ENCODE data around the gene COLGALT1.
"Not testable (repeated sequence)": the region's sequence is repeated elsewhere in the genome, so short reads cannot be mapped to it uniquely, and the experiment has no call there.

Gene COLGALT1

DNA sequence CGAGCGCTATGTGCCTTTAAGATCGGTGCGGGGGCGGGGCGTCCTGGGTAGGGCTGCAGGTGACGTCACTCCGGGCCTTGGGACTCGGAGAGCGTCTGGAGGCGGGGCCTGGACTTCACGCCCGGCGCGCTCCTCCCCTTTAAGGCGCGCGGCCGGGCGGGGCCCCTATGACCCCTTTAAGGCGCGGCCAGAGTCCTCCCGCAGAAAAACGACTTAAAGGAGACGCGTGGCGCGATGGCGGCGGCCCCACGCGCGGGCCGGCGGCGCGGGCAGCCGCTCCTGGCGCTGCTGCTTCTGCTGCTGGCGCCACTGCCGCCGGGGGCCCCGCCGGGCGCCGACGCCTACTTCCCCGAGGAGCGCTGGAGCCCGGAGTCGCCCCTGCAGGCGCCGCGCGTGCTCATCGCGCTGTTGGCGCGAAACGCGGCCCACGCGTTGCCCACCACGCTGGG lies at the start of gene COLGALT1:
Gene COLGALT1 (plus strand): TSS at position 170 of the 449 bp plus-strand sequence. CDS start 65 bp downstream, at position 235.
- Mint-ChIP-seq H3K27ac (peak within 1 kb of the TSS; percentile 76), H3K4me3 (peak within 1 kb of the TSS; percentile 84), H3K27me3 (no peaks in the 10 kb centered on the region), H3K36me3 (ENCODE audit: low read depth) (peaks cover 25% of the 10 kb centered on the region), H3K4me1 (peaks cover 12% of the 10 kb centered on the region), H3K9me3 (no peaks in the 10 kb centered on the region)
- ATAC-seq (peak; percentile 92), DNase-seq (peak; percentile 99)

DNA sequence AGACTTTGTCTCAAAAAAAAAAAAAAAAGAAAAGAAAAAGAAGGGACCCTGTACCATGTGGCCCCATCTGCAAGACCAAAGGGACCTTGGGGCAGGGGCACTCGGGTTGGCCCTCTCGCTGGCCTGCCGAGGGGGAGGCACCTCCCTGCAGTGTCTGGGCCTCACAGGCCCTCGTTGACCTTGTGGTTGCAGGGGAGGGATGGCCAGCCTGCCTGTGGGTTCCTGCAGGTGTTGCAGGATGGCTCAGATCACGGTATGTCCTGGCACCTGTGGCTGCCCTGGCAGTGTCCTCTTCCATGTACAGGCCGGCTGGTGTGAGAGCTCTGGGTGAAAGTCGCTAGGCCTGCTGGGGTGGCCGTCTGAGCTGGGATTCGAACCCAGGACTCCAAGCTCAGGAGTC lies 48.7 kb upstream of the COLGALT1 start:
- no peaks in the 10 kb centered on the region for H3K27me3 Mint-ChIP-seq
- H3K4me1 Mint-ChIP-seq = peaks cover 35% of the 10 kb centered on the region
- no peak for DNase-seq
- no peak overlapping the region for H3K4me3 Mint-ChIP-seq
- no peaks in the 10 kb centered on the region for H3K9me3 Mint-ChIP-seq
- H3K36me3 Mint-ChIP-seq (ENCODE audit: low read depth) = peaks cover 22% of the 10 kb centered on the region
- no peak overlapping the region for H3K27ac Mint-ChIP-seq
- no peak for ATAC-seq

DNA sequence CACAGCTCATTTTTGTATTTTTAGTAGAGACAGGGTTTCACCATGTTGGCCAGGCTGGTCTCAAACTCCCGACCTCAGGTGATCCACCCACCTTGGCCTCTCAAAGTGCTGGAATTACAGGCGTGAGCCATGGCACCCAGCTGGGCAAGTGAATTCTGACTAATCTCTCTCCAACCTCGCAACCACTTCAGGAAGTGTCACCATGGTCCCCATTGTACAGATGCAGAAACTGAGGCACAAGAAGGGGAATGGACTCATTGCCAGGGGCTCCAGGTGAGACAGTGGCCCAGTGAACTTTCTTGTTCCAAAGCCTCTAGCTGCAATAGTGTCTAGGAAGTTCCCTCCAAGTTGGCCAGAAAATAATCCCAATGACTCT lies 46.9 kb upstream of the COLGALT1 start:
- not testable (repeated sequence) for H3K9me3 Mint-ChIP-seq, H3K4me3 Mint-ChIP-seq, H3K27me3 Mint-ChIP-seq, ATAC-seq, DNase-seq
- peaks cover 22% of the 10 kb centered on the region for H3K36me3 Mint-ChIP-seq (ENCODE audit: low read depth)
- H3K27ac Mint-ChIP-seq = peak overlapping the region; percentile 73
- peaks cover 43% of the 10 kb centered on the region for H3K4me1 Mint-ChIP-seq

GRCh38 chr19:17510220-17510993 lies 45.0 kb upstream of the COLGALT1 start:
- peaks cover 22% of the 10 kb centered on the region for H3K36me3 Mint-ChIP-seq (ENCODE audit: low read depth)
- no peak for DNase-seq
- peak overlapping the region; percentile 99 for H3K4me3 Mint-ChIP-seq

GRCh38 chr19:17511724-17512573 lies 43.5 kb upstream of the COLGALT1 start:
- DNase-seq = peak; percentile 89
- ATAC-seq = peak; percentile 64
- Mint-ChIP-seq H3K27me3 (no peaks in the 10 kb centered on the region), H3K9me3 (no peaks in the 10 kb centered on the region), H3K27ac (peak overlapping the region; percentile 99), H3K36me3 (ENCODE audit: low read depth) (peaks cover 28% of the 10 kb centered on the region), H3K4me3 (peak overlapping the region; percentile 99), H3K4me1 (peaks cover 43% of the 10 kb centered on the region)

More at GRCh38 chr19:17510220-17510993, 45.0 kb upstream of the COLGALT1 start:
- Mint-ChIP-seq H3K4me1 (peaks cover 43% of the 10 kb centered on the region), H3K27ac (peak overlapping the region; percentile 99), H3K27me3 (no peaks in the 10 kb centered on the region), H3K9me3 (no peaks in the 10 kb centered on the region)
- ATAC-seq = no peak

DNA sequence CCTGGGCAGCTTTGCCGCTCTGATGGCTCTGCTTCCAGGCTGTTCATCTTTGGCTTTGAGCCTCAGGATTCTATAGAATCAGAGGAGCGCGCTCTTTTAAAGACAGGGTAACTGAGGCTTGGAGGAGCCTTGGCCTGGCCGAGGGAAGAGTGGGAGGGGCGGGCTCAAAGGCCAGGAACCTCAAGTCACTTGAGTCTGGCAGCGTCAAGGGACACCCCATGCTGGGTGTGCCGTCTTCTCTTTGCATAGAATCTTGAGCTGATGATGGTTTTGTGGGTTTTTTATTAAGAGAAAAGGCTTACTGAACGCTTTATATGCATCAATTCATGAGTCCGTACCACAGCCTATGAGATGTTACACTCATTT lies 42.9 kb upstream of the COLGALT1 start:
- DNase-seq = no peak
- Mint-ChIP-seq H3K4me1 (peaks cover 42% of the 10 kb centered on the region), H3K4me3 (peak overlapping the region; percentile 99), H3K9me3 (no peaks in the 10 kb centered on the region), H3K36me3 (ENCODE audit: low read depth) (peaks cover 34% of the 10 kb centered on the region), H3K27ac (peak overlapping the region; percentile 87), H3K27me3 (no peaks in the 10 kb centered on the region)
- no peak for ATAC-seq

- Mint-ChIP-seq H3K4me1 (peaks cover 17% of the 10 kb centered on the region), H3K9me3 (no peaks in the 10 kb centered on the region), H3K36me3 (ENCODE audit: low read depth) (peaks cover 26% of the 10 kb centered on the region), H3K27me3 (no peaks in the 10 kb centered on the region), H3K27ac (no peak overlapping the region), H3K4me3 (no peak overlapping the region)
- ATAC-seq (no peak), DNase-seq (no peak)
Observed at GRCh38 chr19:17515408-17516149, 39.9 kb upstream of the COLGALT1 start.

DNA sequence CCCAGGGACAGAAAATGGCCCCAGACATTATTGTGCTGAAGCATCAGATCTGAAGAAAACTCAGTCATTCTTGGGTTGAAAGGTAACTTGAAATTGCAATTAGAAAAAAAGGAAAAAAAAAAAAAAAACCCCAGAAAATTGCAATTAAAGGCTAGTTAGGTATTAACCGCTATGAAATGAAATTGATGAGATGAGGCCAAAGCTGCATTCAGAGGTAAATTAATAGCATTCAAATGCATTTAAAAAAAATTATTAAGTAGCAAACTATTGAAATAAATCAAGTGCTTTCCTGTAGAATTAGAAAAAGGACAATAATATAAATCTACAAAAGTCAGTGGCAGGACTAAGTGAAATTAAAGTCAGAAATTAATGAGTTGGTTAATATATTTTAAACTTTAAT lies 37.6 kb upstream of the COLGALT1 start:
- DNase-seq = no peak
- H3K36me3 Mint-ChIP-seq (ENCODE audit: low read depth) = peaks cover 24% of the 10 kb centered on the region
- peaks cover 9% of the 10 kb centered on the region for H3K4me1 Mint-ChIP-seq
- ATAC-seq = no peak
- no peak overlapping the region for H3K4me3 Mint-ChIP-seq
- no peak overlapping the region for H3K27ac Mint-ChIP-seq
- no peaks in the 10 kb centered on the region for H3K27me3 Mint-ChIP-seq
- no peaks in the 10 kb centered on the region for H3K9me3 Mint-ChIP-seq

- Mint-ChIP-seq H3K4me1 (peaks cover 15% of the 10 kb centered on the region), H3K36me3 (ENCODE audit: low read depth) (peaks cover 27% of the 10 kb centered on the region)
- not testable (repeated sequence) for H3K27me3 Mint-ChIP-seq, H3K27ac Mint-ChIP-seq, ATAC-seq, H3K4me3 Mint-ChIP-seq, H3K9me3 Mint-ChIP-seq, DNase-seq
Observed at GRCh38 chr19:17518654-17519053, 36.8 kb upstream of the COLGALT1 start.

- peaks cover 26% of the 10 kb centered on the region for H3K4me1 Mint-ChIP-seq
- no peak overlapping the region for H3K4me3 Mint-ChIP-seq
- H3K9me3 Mint-ChIP-seq = no peaks in the 10 kb centered on the region
- no peak for ATAC-seq
- no peaks in the 10 kb centered on the region for H3K27me3 Mint-ChIP-seq
- no peak for DNase-seq
- no peak overlapping the region for H3K27ac Mint-ChIP-seq
- H3K36me3 Mint-ChIP-seq (ENCODE audit: low read depth) = peaks cover 27% of the 10 kb centered on the region
Observed at GRCh38 chr19:17519967-17520366, 35.5 kb upstream of the COLGALT1 start.

DNA sequence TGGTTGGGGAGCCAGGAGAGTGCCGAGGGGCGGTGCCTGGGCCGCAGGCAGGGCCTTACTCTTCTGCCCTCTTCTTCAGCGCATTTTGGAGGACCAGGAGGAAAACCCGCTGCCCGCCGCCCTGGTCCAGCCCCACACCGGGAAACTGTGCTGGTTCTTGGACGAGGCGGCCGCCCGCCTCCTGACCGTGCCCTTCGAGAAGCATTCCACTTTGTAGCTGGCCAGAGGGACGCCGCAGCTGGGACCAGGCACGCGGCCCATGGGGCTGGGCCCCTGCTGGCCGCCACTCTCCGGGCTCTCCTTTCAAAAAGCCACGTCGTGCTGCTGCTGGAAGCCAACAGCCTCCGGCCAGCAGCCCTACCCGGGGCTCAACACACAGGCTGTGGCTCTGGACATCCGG lies 34.6 kb upstream of the COLGALT1 start:
- ATAC-seq = no peak
- H3K27ac Mint-ChIP-seq = no peak overlapping the region
- no peak overlapping the region for H3K4me3 Mint-ChIP-seq
- no peaks in the 10 kb centered on the region for H3K27me3 Mint-ChIP-seq
- H3K4me1 Mint-ChIP-seq = peaks cover 35% of the 10 kb centered on the region
- DNase-seq = no peak
- H3K9me3 Mint-ChIP-seq = no peaks in the 10 kb centered on the region
- H3K36me3 Mint-ChIP-seq (ENCODE audit: low read depth) = peaks cover 26% of the 10 kb centered on the region

DNA sequence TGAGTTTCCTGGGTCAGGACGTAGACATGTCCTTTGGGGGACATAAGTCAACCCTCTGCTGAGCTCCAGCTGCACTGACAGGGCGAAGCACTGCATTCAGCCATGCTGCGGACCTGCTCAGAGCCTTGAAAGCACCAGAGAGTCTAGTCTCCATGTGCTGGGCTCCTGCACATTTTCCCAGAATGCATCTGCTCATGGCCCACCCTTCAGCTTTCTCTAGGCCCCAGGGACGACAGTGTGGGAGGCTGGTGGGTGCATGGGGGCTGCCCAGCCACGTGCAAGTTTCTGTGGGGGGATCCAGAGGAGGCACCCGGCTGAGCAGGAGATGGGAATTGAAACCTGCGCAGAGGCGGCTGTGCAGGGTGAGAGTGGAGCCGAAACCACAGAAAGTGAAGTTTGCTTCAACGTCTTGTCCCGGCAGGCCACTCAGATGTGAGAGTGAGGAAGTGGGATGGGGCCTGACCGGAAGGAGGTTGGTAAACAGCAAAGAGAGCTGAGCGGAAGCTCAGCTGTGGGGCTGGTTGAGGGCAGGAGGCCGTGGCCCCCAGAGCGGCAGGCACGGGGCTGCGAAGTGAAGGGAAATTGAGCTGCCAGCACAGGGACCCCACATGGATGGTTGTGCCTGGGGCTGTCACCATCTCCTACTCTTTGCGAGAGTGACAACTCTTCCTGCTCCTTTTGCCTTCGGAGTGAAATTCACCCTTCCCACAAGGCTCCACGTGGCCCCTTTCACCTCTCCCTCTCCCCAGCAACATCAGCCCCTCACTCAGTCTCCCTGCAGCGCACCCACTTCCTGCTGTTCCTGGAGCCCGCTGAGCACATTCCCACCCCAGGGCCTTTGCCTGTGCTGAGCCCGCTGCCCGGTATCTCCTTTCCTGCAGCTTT lies 32.2 kb upstream of the COLGALT1 start:
- DNase-seq (peak; percentile 72), ATAC-seq (peak; percentile 88)
- Mint-ChIP-seq H3K4me3 (peak overlapping the region; percentile 67), H3K27ac (peak overlapping the region; percentile 95), H3K9me3 (no peaks in the 10 kb centered on the region), H3K27me3 (no peaks in the 10 kb centered on the region), H3K4me1 (peaks cover 45% of the 10 kb centered on the region), H3K36me3 (ENCODE audit: low read depth) (peaks cover 9% of the 10 kb centered on the region)

DNA sequence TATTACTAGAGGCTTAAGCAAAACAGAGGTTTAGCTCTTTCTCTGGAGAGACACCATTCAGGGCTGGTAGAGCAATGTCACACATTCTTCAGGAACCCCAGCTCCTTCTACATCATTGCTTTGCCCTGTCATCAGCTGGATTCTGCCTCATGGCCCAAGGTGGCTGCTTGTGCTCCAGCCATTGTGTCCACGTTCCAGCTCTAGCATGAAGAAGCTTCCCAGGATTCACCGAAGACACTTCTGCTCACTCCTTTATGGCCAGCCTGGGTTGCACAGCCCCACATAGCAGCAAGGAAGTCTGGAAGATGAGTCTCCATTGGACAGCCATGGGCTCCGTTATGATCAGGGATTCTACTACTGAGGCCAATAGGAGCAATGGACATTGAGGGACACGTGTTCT lies 30.8 kb upstream of the COLGALT1 start:
- no peak overlapping the region for H3K27ac Mint-ChIP-seq
- ATAC-seq (no peak), DNase-seq (no peak)
- H3K4me3 Mint-ChIP-seq = no peak overlapping the region
- no peaks in the 10 kb centered on the region for H3K27me3 Mint-ChIP-seq
- H3K4me1 Mint-ChIP-seq = peaks cover 42% of the 10 kb centered on the region
- peaks cover 5% of the 10 kb centered on the region for H3K36me3 Mint-ChIP-seq (ENCODE audit: low read depth)
- H3K9me3 Mint-ChIP-seq = peaks cover 5% of the 10 kb centered on the region
